HG02884 (cell line): ENCODE results near the gene TUBA4B.
"Not testable (repeated sequence)": the region's sequence is repeated elsewhere in the genome, so short reads cannot be mapped to it uniquely, and the experiment has no call there.

Experiments
- ATAC-seq: cut with Tn5 transposase; IDR thresholded peaks from one replicate; pipeline ENCODE4 v1.9.1; 2021; ENCODE audit warnings: mild to moderate bottlenecking, moderate library complexity; ENCODE audit not compliant: unreplicated experiment

Gene TUBA4B

GRCh38 chr2:219247678-219248642, 5.1 kb upstream of the TUBA4B start:
- no peak for ATAC-seq

DNA sequence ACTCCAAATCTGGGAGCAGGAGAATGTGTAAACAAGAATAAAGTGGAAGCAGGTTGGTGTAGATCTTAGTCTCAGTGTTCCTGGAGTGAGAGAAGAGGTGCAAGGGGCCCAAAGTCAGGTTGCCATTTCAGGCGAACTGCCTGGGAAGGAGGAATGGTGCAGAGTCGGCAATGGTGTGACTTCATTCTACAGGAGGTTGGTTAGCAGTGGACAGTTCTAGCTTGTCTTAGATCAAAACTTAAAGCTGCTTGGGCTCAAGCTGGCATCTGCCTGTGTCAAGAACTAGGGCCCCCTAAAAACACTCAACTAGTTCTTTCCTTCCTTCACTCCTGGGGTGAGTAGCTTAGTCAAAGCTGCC, 4.2 kb upstream of the TUBA4B start:
- no peak for ATAC-seq

GRCh38 chr2:219249203-219249980, 3.7 kb upstream of the TUBA4B start:
- no peak for ATAC-seq

- no peak for ATAC-seq
Observed at GRCh38 chr2:219250049-219250781, 2.8 kb upstream of the TUBA4B start.

DNA sequence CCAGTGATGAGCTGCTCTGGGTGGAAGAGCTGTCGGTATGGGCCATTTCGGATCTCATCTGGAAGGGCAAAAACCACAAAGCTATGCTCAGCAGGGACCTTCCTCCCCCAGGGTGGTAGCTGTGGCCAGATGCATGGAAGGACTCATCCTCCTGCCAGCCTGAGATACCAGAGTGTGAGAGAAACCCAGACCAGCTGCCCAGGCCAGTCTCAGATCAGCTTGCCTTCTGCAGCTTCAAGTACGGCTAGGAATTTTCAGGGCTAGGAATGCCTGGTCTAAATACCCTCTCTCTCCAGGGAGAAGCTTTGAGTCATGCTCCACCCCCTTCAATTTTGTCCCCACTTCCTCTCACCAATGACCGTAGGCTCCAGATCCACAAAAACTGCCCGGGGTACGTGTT, 1.4 kb upstream of the TUBA4B start:
- ATAC-seq: no peak

- no peak for ATAC-seq
Observed at GRCh38 chr2:219252084-219252483, 959 bp upstream of the TUBA4B start.

DNA sequence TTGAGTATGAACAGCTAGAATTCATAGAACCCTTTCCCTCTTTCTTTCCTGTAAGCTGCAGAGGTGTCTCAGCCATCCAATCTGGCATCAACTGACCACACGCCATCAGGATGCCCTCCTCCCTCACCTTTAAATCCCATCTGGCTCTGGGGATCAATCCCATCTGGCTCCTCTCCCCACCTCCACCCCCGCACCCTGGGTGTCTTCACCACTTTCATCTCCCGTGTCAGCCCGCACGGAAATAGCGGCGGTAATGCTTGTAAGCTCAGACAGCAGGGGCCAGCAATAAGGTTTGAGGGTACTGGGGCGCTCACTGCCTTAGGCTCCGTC, 508 bp upstream of the TUBA4B start:
- no peak for ATAC-seq

GRCh38 chr2:219253753-219254589, 928 bp downstream of the TUBA4B start, which contains the start of gene TUBA4A:
Gene TUBA4A, minus strand, starts transcription at chr2:219253918. Its CDS starts 60 bp downstream, at chr2:219253858.
- peak; percentile 47 for ATAC-seq

DNA sequence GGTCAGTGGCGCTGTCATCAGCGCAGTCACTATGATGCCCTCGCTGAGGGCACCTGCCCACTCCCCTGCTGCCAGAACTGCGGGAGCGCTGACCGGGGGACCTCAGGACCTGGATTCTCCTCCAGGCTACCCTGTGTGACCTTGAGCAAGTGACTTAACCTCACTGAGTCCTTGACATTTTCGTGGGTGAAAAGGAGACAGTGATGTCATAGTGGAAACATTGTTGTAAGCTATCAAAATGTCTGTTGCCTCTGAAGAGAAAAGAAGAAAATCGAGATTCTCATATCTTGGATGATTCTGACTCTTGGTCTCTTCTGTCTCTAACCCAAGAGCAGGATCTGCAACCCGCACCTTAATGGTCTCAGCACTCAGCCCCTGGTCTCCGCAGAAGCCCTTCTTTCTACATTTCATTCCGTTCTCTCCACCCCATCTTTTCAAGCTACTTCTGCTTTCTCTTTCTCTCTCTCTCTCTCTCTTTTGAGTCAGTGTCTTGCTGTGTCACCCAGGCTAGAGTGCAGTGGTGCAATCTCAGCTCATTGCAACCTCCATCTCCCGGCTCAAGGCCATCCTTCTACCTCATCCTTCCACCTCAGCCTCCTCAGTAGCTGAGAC, 1.7 kb downstream of the TUBA4B start:
- peak; percentile 28 for ATAC-seq

- not testable (repeated sequence) for ATAC-seq
Observed at GRCh38 chr2:219258942-219259341, 5.9 kb downstream of the TUBA4B start.

DNA sequence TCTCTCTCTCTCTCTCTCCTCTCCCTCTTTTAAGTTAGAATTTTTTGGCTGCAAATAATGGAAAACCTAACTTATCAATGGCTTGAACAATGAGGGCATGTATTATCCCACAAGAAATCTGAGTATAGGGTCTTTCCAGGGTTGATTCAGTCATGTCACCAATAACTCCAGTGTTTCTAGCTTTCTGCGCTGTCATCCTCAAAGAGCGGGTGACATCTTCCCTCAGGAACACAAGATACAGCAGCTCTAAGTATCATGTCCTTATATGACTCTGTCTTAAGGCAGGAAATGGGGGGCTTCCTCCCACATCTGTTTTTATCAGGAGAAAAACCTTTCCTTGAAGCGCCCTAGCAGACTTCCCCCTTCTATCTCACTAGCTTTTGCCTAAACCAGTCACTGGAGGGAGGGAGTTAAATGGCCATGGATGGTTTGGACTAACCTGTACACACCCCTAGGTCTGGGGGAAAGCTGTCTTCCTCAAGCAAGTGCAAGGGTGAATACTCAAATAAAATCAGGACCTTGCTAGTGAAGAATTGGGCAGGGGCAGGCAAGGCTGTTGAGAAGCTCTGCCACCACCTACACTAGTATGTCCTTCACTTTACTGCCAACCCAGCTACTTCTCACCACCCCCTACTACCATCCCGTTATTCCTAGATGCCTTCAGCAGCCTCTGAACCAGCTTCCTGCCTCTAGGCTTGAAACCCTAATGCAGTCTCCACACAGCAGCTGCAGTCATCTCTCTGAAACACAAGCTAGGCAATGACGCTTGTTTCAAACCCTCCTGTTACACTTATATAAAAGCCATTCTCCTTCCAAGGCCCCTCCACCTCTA, 8.2 kb downstream of the TUBA4B start:
- no peak for ATAC-seq

- no peak for ATAC-seq
Observed at GRCh38 chr2:219266232-219266631, 13.2 kb downstream of the TUBA4B start.

GRCh38 chr2:219266886-219267285, 13.8 kb downstream of the TUBA4B start:
- ATAC-seq: no peak

GRCh38 chr2:219268294-219268693, 15.3 kb downstream of the TUBA4B start:
- ATAC-seq: no peak

GRCh38 chr2:219269362-219270054, 16.5 kb downstream of the TUBA4B start:
- no peak for ATAC-seq

DNA sequence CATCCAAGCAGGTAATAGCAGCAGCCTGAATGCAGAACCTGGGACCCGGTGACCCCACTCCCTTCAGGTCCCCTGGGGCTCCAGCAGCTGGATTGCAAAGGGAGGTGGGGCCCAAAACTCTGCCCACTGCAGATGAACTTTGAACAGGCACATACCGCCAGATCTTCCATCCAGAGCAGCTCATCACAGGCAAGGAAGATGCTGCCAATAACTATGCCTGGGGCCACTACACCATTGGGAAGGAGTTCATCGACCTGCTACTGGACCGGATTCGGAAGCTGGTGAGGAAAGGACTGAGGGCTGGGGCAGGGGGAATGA, 17.0 kb downstream of the TUBA4B start:
- ATAC-seq: no peak

DNA sequence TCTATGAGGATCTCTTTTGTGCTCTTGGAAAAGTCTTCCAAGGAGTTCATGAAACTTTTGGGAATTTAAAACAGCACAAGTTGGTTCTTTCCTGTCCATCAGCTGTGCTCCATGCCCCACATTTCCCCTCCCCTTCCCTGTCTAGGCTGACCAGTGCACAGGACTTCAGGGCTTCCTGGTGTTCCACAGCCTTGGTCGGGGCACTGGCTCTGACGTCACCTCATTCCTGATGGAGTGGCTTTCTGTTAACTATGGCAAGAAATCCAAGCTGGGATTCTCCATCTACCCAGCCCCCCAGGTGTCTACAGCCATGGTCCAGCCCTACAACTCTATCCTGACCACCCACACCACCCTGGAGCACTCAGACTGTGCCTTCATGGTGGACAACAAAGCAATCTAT, 18.0 kb downstream of the TUBA4B start:
- ATAC-seq: no peak

DNA sequence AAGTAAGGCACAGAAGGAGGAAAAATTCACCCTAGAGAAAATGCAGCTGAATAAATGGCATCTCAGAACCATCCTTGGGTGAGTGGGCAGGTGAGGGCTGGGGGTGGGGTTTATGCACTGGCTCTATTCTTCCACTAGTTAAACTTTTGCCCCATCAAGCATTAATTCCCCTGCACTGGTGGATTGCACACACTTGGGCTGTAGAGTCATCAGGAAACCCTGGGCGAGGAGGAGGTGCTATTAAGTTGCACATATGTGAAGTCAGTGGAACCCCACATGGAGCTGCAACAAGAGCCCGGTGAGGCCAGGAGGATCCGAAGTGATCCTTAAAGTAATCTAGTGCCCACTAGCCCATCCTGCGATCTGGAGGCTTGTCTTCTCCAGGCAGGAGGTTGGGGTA, 19.3 kb downstream of the TUBA4B start:
- ATAC-seq: no peak

GRCh38 chr2:219272995-219273394, 20.0 kb downstream of the TUBA4B start:
- ATAC-seq: no peak
